LHCN-M2 (cell line): Measurements from ENCODE around the gene PFKP. TPM values are rescaled to one million over a fixed set of nuclear protein-coding genes. Genes with fewer than 3 reads are reported as not detected.
"Not testable (repeated sequence)": the region's sequence is repeated elsewhere in the genome, so short reads cannot be mapped to it uniquely, and the experiment has no call there.

Experiments used
- DNase-seq: peaks from one replicate; pipeline ENCODE4 v3.0.0-alpha.2; 2012; ENCODE audit warnings: low read depth
- total RNA-seq: library from RNA; depleted of rRNA; stranded (reverse); fragments of >200 nt; gene quantifications from 2 replicates; pipeline ENCODE4 v1.2.3, GENCODE V29; 2014

The PFKP gene
- total RNA-seq, 1 experiment from 2014 or later, result 174 TPM

- no peak for DNase-seq
Observed at GRCh38 chr10:3152566-3152935, 85.2 kb downstream of the PFKP start.

GRCh38 chr10:3154666-3155065, 87.3 kb downstream of the PFKP start:
- no peak for DNase-seq

GRCh38 chr10:3159152-3159551, 91.8 kb downstream of the PFKP start:
- DNase-seq, result no peak

GRCh38 chr10:3162533-3162932, 95.2 kb downstream of the PFKP start:
- DNase-seq, result no peak

GRCh38 chr10:3163879-3164278, 96.5 kb downstream of the PFKP start:
- DNase-seq, result no peak

GRCh38 chr10:3165196-3165595, 97.8 kb downstream of the PFKP start:
- no peak for DNase-seq

- DNase-seq, result no peak
Observed at GRCh38 chr10:3166496-3167290, 99.3 kb downstream of the PFKP start.

GRCh38 chr10:3167611-3168330, 100.4 kb downstream of the PFKP start:
- no peak for DNase-seq

GRCh38 chr10:3169271-3169670, 101.9 kb downstream of the PFKP start:
- DNase-seq, result no peak

GRCh38 chr10:3169673-3170072, 102.3 kb downstream of the PFKP start:
- no peak for DNase-seq

GRCh38 chr10:3171488-3171887, 104.1 kb downstream of the PFKP start:
- not testable (repeated sequence) for DNase-seq

- DNase-seq, result peak; percentile 77
Observed at GRCh38 chr10:3172081-3172445, 104.7 kb downstream of the PFKP start.

- peak; percentile 99 for DNase-seq
Observed at GRCh38 chr10:3172446-3173170, 105.3 kb downstream of the PFKP start, which contains the start of gene PITRM1. Gene PITRM1 (minus strand): TSS chr10:3172782. CDS start chr10:3172772, 10 bp downstream.

GRCh38 chr10:3173171-3173878, 106.0 kb downstream of the PFKP start:
- DNase-seq, result no peak

GRCh38 chr10:3178042-3178441, 110.7 kb downstream of the PFKP start:
- no peak for DNase-seq

GRCh38 chr10:3179174-3179573, 111.8 kb downstream of the PFKP start:
- no peak for DNase-seq

- no peak for DNase-seq
Observed at GRCh38 chr10:3180355-3181025, 113.1 kb downstream of the PFKP start.

- no peak for DNase-seq
Observed at GRCh38 chr10:3185386-3185785, 118.0 kb downstream of the PFKP start.

GRCh38 chr10:3186368-3186767, 119.0 kb downstream of the PFKP start:
- no peak for DNase-seq
